ENCODE data around the gene GULP1. TPM values are rescaled to one million over a fixed set of nuclear protein-coding genes. Genes with fewer than 3 reads are reported as not detected.

GULP1 gene
- total RNA-seq, 3 donors from 2014 or later = 9.0 to 35.7 (median 15.1) TPM

- DNase-seq (no peak), ATAC-seq (no peak)
- Histone ChIP-seq H3K9me3 (no peaks in the 10 kb centered on the region), H3K4me3 (no peak overlapping the region), H3K36me3 (ENCODE audit: low read depth) (no peaks in the 10 kb centered on the region), H3K4me1 (ENCODE audit: low read depth) (no peaks in the 10 kb centered on the region)
- TF ChIP-seq CTCF (IDR thresholded peaks at IDR 0.05) = no peak
- intact Hi-C loops (cut with DNase I, micrococcal nuclease) = no loop called here
These were observed 17.4 kb upstream of the GULP1 start for GRCh38 chr2:188274274-188274673.

DNA sequence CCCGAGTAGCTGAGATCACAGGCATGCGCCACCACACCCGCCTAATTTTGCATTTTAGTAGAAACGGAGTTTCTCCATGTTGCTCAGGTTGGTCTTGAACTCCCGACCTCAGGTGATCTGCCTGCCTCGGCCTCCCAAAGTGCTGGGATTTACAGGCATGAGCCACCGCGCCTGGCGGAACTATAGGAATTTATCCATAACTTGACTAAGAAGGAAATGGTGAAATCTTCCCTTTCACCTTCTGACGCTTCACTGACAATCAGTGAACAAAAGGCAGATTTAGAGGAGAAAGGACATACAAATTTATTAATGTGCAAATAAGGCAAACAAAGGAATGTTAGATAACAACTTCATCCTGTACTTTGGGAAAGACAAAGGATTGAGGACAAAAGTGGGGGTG is 15.4 kb upstream of the GULP1 start:
- ATAC-seq (no peak), DNase-seq (no peak)
- H3K4me3 ChIP-seq = no peak overlapping the region
- no peaks in the 10 kb centered on the region for H3K9me3 ChIP-seq
- intact Hi-C loops (cut with DNase I, micrococcal nuclease) = no loop called here
- H3K4me1 ChIP-seq (ENCODE audit: low read depth) = no peaks in the 10 kb centered on the region
- TF ChIP-seq CTCF (IDR thresholded peaks at IDR 0.05) = no peak
- no peaks in the 10 kb centered on the region for H3K36me3 ChIP-seq (ENCODE audit: low read depth)

GRCh38 chr2:188277786-188278185 is 13.9 kb upstream of the GULP1 start:
- no peaks in the 10 kb centered on the region for H3K9me3 ChIP-seq
- H3K36me3 ChIP-seq (ENCODE audit: low read depth) = no peaks in the 10 kb centered on the region
- no peak overlapping the region for H3K4me3 ChIP-seq
- no peak for DNase-seq
- TF ChIP-seq CTCF (IDR thresholded peaks at IDR 0.05) = no peak
- intact Hi-C loops (cut with DNase I, micrococcal nuclease) = no loop called here
- no peaks in the 10 kb centered on the region for H3K4me1 ChIP-seq (ENCODE audit: low read depth)
- no peak for ATAC-seq

DNA sequence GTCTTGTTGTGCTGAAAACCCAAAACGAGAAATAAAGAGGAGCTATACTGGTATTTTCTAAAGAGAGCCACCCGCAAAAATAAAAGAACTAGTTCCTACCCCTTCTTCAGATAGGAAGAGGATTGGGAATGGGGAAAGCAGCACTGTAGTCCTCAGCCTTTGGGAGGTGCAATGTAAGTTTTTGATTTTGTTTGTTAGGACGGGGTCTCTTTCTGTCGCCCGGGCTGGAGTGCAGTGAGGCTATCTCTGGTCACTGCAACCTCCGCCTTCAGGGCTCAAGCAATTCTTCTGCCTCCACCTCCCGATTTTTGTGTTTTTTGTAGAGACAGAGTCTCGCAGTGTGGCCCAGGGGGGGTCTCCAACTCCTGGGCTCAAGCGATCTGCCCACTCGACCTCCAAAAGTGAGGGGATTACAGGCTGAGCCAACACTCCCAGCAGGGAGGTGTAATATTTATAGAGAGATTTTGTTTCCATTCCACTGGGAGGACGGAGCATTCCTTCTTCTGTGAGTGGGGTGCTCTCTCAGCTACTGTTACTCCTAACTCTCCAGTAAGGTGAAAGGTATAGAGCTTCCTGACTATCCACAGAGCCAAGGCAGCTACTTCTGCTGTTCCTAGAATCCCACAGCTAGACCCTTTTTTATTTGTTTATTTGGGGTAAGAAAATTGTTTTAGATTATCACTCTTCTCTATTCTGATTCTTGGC is 13.1 kb upstream of the GULP1 start:
- ATAC-seq (no peak), DNase-seq (no peak)
- Histone ChIP-seq H3K36me3 (ENCODE audit: low read depth) (no peaks in the 10 kb centered on the region), H3K4me3 (no peak overlapping the region), H3K4me1 (ENCODE audit: low read depth) (no peaks in the 10 kb centered on the region), H3K9me3 (no peaks in the 10 kb centered on the region)
- no peak for TF ChIP-seq CTCF (IDR thresholded peaks at IDR 0.05)
- intact Hi-C loops (cut with DNase I, micrococcal nuclease) = no loop called here

DNA sequence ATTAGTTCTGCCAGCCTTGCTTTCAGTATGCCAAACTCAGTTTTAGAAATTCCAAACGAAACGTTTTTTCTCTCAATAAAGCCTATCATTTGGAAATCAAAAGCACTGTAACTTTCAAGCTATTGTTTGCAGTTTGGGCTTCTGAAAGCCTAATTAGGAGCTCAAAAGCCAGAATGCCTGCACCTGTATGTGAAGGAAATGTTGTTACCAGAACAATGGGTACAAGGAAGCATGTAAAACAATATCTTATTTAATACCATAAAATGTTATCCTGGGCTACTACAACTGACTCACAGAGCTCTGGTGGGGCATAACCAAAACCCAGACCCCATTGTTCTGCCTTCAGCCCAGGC is 12.6 kb upstream of the GULP1 start:
- DNase-seq = no peak
- no peak for TF ChIP-seq CTCF (IDR thresholded peaks at IDR 0.05)
- no peaks in the 10 kb centered on the region for H3K36me3 ChIP-seq (ENCODE audit: low read depth)
- intact Hi-C loops (cut with DNase I, micrococcal nuclease) = no loop called here
- no peaks in the 10 kb centered on the region for H3K4me1 ChIP-seq (ENCODE audit: low read depth)
- no peaks in the 10 kb centered on the region for H3K9me3 ChIP-seq
- no peak overlapping the region for H3K4me3 ChIP-seq
- ATAC-seq = no peak

- intact Hi-C loops (cut with DNase I, micrococcal nuclease) = no loop called here
- H3K4me1 ChIP-seq (ENCODE audit: low read depth) = no peaks in the 10 kb centered on the region
- no peak for TF ChIP-seq CTCF (IDR thresholded peaks at IDR 0.05)
- H3K36me3 ChIP-seq (ENCODE audit: low read depth) = no peaks in the 10 kb centered on the region
- ATAC-seq (peak; percentile 70), DNase-seq (no peak)
- H3K9me3 ChIP-seq = no peaks in the 10 kb centered on the region
- no peak overlapping the region for H3K4me3 ChIP-seq
These were observed 10.9 kb upstream of the GULP1 start for GRCh38 chr2:188280811-188281222.
